ENCODE measurements around the gene CLIC4. TPM values are rescaled to one million over a fixed set of nuclear protein-coding genes. Genes with fewer than 3 reads are reported as not detected.

CLIC4 gene
- total RNA-seq, 1 donor from 2014 or later: 121 TPM

DNA sequence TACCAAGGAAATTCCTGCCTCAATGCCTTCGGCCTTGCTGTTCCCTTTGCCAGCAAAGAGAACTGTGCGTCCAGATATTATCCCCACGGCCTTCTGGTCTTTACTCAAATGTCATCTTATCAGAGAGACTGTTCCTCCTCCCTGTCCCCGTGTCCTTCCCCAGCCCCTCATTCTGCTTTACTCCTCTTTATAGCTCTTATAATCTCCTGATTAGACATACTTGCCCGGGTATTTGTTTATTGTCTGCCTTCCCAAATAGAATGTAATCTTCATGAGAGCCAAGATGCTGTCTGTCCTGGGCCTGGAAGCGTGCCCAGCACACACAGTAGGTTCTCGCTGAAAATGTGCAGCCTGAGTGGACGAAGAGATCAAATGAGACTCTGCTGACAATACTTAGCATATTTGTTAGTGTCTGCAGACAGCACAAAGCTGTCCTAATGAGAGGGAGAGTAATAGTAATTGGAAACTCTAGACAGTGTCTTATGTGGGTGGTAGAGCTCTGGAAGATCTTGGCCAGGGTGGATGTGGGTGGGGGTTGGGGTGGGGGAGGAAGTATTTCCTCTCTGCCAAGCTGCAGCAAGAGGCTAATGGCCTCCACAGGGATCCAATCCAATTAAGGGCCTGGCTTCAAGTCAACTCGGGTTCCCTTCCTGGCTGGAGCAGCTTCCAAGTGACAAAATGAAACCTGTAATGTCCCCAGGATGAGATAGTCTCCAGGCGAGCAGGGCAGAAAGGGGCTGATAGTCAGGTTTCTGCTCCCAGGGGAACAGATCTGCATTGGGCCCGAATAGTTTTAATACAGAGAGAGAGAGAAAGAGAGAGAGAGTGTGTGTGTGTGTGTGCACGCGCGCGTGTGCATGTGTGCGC, 9.5 kb upstream of the CLIC4 start:
- H3K27me3 Mint-ChIP-seq (ENCODE audit: unreplicated experiment): peaks cover 6% of the 10 kb centered on the region
- H3K4me3 Mint-ChIP-seq (ENCODE audit: unreplicated experiment): peak overlapping the region; percentile 26
- no peak for DNase-seq
- H3K36me3 Mint-ChIP-seq (ENCODE audit: unreplicated experiment): no peaks in the 10 kb centered on the region
- peak overlapping the region; percentile 71 for H3K27ac Mint-ChIP-seq (ENCODE audit: unreplicated experiment)
- TF ChIP-seq, protein P1, sequence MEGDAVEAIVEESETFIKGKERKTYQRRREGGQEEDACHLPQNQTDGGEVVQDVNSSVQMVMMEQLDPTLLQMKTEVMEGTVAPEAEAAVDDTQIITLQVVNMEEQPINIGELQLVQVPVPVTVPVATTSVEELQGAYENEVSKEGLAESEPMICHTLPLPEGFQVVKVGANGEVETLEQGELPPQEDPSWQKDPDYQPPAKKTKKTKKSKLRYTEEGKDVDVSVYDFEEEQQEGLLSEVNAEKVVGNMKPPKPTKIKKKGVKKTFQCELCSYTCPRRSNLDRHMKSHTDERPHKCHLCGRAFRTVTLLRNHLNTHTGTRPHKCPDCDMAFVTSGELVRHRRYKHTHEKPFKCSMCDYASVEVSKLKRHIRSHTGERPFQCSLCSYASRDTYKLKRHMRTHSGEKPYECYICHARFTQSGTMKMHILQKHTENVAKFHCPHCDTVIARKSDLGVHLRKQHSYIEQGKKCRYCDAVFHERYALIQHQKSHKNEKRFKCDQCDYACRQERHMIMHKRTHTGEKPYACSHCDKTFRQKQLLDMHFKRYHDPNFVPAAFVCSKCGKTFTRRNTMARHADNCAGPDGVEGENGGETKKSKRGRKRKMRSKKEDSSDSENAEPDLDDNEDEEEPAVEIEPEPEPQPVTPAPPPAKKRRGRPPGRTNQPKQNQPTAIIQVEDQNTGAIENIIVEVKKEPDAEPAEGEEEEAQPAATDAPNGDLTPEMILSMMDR (IDR thresholded peaks at IDR 0.05; ENCODE audit: partially characterized antibody, unreplicated experiment): no peak
- no peaks in the 10 kb centered on the region for H3K9me3 Mint-ChIP-seq (ENCODE audit: unreplicated experiment)
- H3K4me1 Mint-ChIP-seq (ENCODE audit: low read depth, unreplicated experiment): peaks cover 9% of the 10 kb centered on the region

- Mint-ChIP-seq H3K4me1 (ENCODE audit: low read depth, unreplicated experiment) (peaks cover 11% of the 10 kb centered on the region), H3K36me3 (ENCODE audit: unreplicated experiment) (no peaks in the 10 kb centered on the region), H3K4me3 (ENCODE audit: unreplicated experiment) (no peak overlapping the region), H3K27ac (ENCODE audit: unreplicated experiment) (no peak overlapping the region), H3K9me3 (ENCODE audit: unreplicated experiment) (no peaks in the 10 kb centered on the region), H3K27me3 (ENCODE audit: unreplicated experiment) (peaks cover 3% of the 10 kb centered on the region)
- no peak for DNase-seq
- TF ChIP-seq, protein P1 (IDR thresholded peaks at IDR 0.05; ENCODE audit: partially characterized antibody, unreplicated experiment): no peak
Measured at GRCh38 chr1:24737368-24738117, 7.7 kb upstream of the CLIC4 start.

DNA sequence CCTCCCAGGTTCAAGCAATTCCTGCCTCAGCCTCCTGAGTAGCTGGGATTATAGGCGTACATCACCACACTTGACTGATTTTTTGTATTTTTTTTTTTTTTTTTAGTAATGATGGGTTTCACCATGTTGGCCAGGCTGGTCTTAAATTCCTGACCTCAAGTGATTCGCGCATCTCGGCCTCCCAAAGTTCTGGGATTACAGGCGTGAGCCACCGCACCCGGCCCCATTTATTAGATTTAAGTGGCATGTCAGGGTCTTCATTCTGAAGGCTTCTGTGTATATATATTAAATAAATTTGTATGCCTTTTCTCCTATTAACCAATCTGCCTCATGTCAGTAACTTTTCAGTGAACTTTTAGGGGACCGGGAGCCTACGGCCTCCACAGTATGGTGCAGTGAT, 6.0 kb upstream of the CLIC4 start:
- Mint-ChIP-seq H3K9me3 (ENCODE audit: unreplicated experiment) (peaks cover 1% of the 10 kb centered on the region), H3K27ac (ENCODE audit: unreplicated experiment) (no peak overlapping the region), H3K27me3 (ENCODE audit: unreplicated experiment) (peaks cover 5% of the 10 kb centered on the region), H3K4me1 (ENCODE audit: low read depth, unreplicated experiment) (peaks cover 24% of the 10 kb centered on the region), H3K4me3 (ENCODE audit: unreplicated experiment) (no peak overlapping the region), H3K36me3 (ENCODE audit: unreplicated experiment) (no peaks in the 10 kb centered on the region)
- TF ChIP-seq, protein P1 (IDR thresholded peaks at IDR 0.05; ENCODE audit: partially characterized antibody, unreplicated experiment): no peak
- no peak for DNase-seq

DNA sequence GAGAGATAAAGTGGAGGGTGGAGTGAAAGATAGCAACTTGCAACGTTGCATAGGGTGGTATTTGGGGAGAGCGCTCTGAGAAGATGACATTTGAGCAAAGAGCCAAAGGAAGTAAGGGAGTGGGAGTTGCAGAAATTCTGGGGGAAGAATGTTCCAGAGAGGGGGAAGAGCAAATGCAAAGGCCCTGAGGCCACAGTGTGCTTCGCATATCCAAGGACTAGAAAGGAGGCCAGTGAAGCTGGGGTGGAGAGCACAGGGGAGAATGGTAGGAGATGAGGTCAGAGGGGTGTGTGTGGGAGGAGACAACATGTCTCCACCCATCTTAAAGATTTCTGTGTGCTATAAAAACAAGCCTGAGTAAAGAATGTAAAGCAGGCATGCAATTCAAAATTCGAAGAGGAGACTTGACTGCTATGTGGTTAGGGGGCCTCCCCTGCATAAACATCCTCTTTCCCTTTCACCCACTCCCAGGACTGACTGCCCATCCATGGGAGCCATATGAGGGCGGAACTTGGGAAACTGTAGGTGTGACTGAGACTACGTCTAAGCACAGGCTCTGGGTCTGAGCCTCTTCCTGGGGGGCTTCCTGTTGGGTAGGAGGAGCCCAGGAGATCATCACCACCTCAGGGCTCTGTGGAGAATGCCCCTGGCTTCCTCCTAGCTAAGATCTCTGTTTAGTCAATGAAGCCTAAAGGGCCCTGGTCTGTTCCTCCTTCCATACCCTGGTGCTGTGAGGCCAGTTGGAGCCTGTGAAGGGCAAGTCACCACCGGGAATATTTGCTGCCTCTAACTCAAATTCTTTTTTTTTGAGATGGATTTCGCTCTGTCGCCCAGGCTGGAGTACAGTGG, 2.9 kb upstream of the CLIC4 start:
- peaks cover 16% of the 10 kb centered on the region for H3K4me1 Mint-ChIP-seq (ENCODE audit: low read depth, unreplicated experiment)
- TF ChIP-seq, protein P1 (IDR thresholded peaks at IDR 0.05; ENCODE audit: partially characterized antibody, unreplicated experiment): no peak
- H3K36me3 Mint-ChIP-seq (ENCODE audit: unreplicated experiment): no peaks in the 10 kb centered on the region
- H3K27me3 Mint-ChIP-seq (ENCODE audit: unreplicated experiment): peaks cover 5% of the 10 kb centered on the region
- no peak for DNase-seq
- H3K4me3 Mint-ChIP-seq (ENCODE audit: unreplicated experiment): no peak overlapping the region
- H3K9me3 Mint-ChIP-seq (ENCODE audit: unreplicated experiment): peaks cover 5% of the 10 kb centered on the region
- H3K27ac Mint-ChIP-seq (ENCODE audit: unreplicated experiment): no peak overlapping the region

Data from glutamatergic neuron (in vitro differentiated cells).